B cell (primary cell): Measurements from ENCODE around the gene AGBL4. TPM values are rescaled to one million over a fixed set of nuclear protein-coding genes. Genes with fewer than 3 reads are reported as not detected.

Source experiments
- ATAC-seq: fragments of 200-7000 bp; cut with Tn5 transposase; one replicate; pipeline ENCODE4 v1.10.0; 2021; ENCODE audit warnings: low read depth, mild to moderate bottlenecking, moderate number of reproducible peaks, moderate library complexity
- CTCF ChIA-PET: fragments of 350-600 bp; sonication (Branson Sonifier 250); formaldehyde crosslinking; loops from one replicate; lab custom pipeline; 2021; ENCODE audit warnings: antibody characterized with exemption, inconsistent platforms; lab: Charles Lee
- POLR2A ChIA-PET: fragments of 350-600 bp; sonication (Branson Sonifier 250); formaldehyde crosslinking; loops from one replicate; lab custom pipeline; 2021; ENCODE audit warnings: antibody characterized with exemption; lab: Charles Lee
- DNase-seq: peaks from one replicate; pipeline ENCODE4 v3.0.0; 2013
- H2AFZ ChIP-seq: 2 replicates; pipeline ENCODE4 v1.6.1; 2012; ENCODE audit warnings: mild to moderate bottlenecking, low read depth, low read length; ENCODE audit not compliant: insufficient read depth, poor library complexity, severe bottlenecking
- H3K27ac ChIP-seq, 2 donors: 1 replicate in 1 of 2; 2 replicates in 1 of 2; pipeline ENCODE4 v1.5.1; 2012 to 2013; ENCODE audit warnings: low read length in 2 of 2, mild to moderate bottlenecking in 2 of 2, moderate library complexity in 1 of 2
- H3K27me3 ChIP-seq, 4 experiments: fragments of 200-600 bp in 1 of 4; sonication (generic) in 1 of 4; replicated peaks in 1 of 4; 1 replicate in 2 of 4; 2 replicates in 2 of 4; pipeline versions ENCODE4 v1.6.1 to v1.7.0; 2013 to 2016; ENCODE audit warnings: low read length in 3 of 4, mild to moderate bottlenecking in 2 of 4, mixed read lengths in 1 of 4, moderate library complexity in 1 of 4; ENCODE audit not compliant: insufficient read depth in 4 of 4, control insufficient read depth in 3 of 4; ENCODE audit errors: control extremely low read depth in 1 of 4
- H3K36me3 ChIP-seq, 2 experiments: replicated peaks in 1 of 2; 1 replicate in 1 of 2; 2 replicates in 1 of 2; pipeline versions ENCODE4 v1.6.1 to v1.7.1; 2013; ENCODE audit warnings: low read length in 1 of 2; ENCODE audit not compliant: insufficient read depth in 2 of 2, control insufficient read depth in 1 of 2; ENCODE audit errors: control extremely low read depth in 1 of 2, extremely low read depth in 1 of 2
- H3K4me1 ChIP-seq, 2 donors: fragments of 200-600 bp in 1 of 2; sonication (generic) in 1 of 2; 1 replicate in 1 of 2; 2 replicates in 1 of 2; pipeline versions ENCODE4 v1.5.1 to v1.6.1; 2013 to 2017; ENCODE audit warnings: low read length in 2 of 2; ENCODE audit not compliant: control insufficient read depth in 2 of 2, insufficient read depth in 2 of 2
- H3K4me2 ChIP-seq: replicated peaks from 2 replicates; pipeline ENCODE3; 2012; ENCODE audit warnings: mild to moderate bottlenecking, low read depth, low read length; ENCODE audit not compliant: poor library complexity, severe bottlenecking
- H3K4me3 ChIP-seq, 5 experiments: fragments of 200-600 bp in 1 of 5; sonication (generic) in 1 of 5; 1 replicate in 3 of 5; 2 replicates in 2 of 5; pipeline versions ENCODE4 v1.5.1 to v1.7.0; 2011 to 2016; ENCODE audit warnings: low read length in 4 of 5, mild to moderate bottlenecking in 4 of 5, low read depth in 2 of 5, control low read depth in 1 of 5, moderate library complexity in 1 of 5; ENCODE audit not compliant: insufficient read depth in 1 of 5; ENCODE audit errors: control extremely low read depth in 1 of 5, extremely low read depth in 1 of 5
- H3K79me2 ChIP-seq: fragments of 200-600 bp; sonication (generic); one replicate; pipeline ENCODE4 v1.6.0; 2016; ENCODE audit warnings: low read length; ENCODE audit not compliant: control insufficient read depth, insufficient read depth
- H3K9ac ChIP-seq: fragments of 200-600 bp; sonication (generic); 2 replicates; pipeline ENCODE4 v1.6.1; 2017; ENCODE audit warnings: mild to moderate bottlenecking, low read length, moderate library complexity
- H3K9me3 ChIP-seq, 3 donors: one replicate each; pipeline versions ENCODE4 v1.6.1 to v1.7.1; 2013; ENCODE audit warnings: low read length in 2 of 3; ENCODE audit not compliant: control insufficient read depth in 2 of 3, insufficient read depth in 1 of 3; ENCODE audit errors: control extremely low read depth in 1 of 3
- H4K20me1 ChIP-seq: 2 replicates; pipeline ENCODE4 v1.6.0; 2012; ENCODE audit warnings: mild to moderate bottlenecking, low read length; ENCODE audit not compliant: insufficient read depth, control insufficient read depth, poor library complexity, severe bottlenecking
- H3K27ac Mint-ChIP-seq: one replicate; pipeline ENCODE4 v1.8.0; 2021; ENCODE audit warnings: mixed read lengths
- H3K27me3 Mint-ChIP-seq: one replicate; pipeline ENCODE4 v1.8.0; 2021; ENCODE audit warnings: mixed read lengths
- H3K4me1 Mint-ChIP-seq: one replicate; pipeline ENCODE4 v1.8.0; 2021; ENCODE audit warnings: mixed read lengths
- H3K4me3 Mint-ChIP-seq: one replicate; pipeline ENCODE4 v1.8.0; 2021; ENCODE audit warnings: mixed read lengths
- H3K9me3 Mint-ChIP-seq: one replicate; pipeline ENCODE4 v1.8.0; 2022; ENCODE audit warnings: mixed read lengths; ENCODE audit not compliant: insufficient read depth
- CTCF ChIP-seq: fragments of 200-600 bp; IDR thresholded peaks from one replicate; pipeline ENCODE4 v1.8.0; 2022; ENCODE audit warnings: antibody characterized with exemption, mild to moderate bottlenecking
- EZH2 ChIP-seq: IDR thresholded peaks from 2 replicates; pipeline ENCODE4 v1.6.1; 2012; ENCODE audit warnings: borderline replicate concordance, low read depth, mild to moderate bottlenecking, moderate library complexity, low read length; ENCODE audit not compliant: insufficient read depth, poor library complexity, severe bottlenecking
- WGBS: methylation state at CpG from one replicate; pipeline ENCODE4 v1.1.5; 2013; ENCODE audit warnings: missing lambda C conversion rate; ENCODE audit not compliant: insufficient coverage; 5-methylcytosine and 5-hydroxymethylcytosine counted together
- intact Hi-C: fragments of 100-400 bp; cut with micrococcal nuclease; formaldehyde crosslinking; loops from one replicate; pipeline ENCODE4 v1.10.0; 2022
- polyA plus RNA-seq: library from polyadenylated mRNA; depleted of rRNA; stranded (reverse); fragments of >200 nt; gene quantifications from 2 replicates; pipeline ENCODE4 v1.2.3, GENCODE V29; 2012
- total RNA-seq, 2 donors: library from RNA; stranded (reverse); fragments of 120-200 nt in 1 of 2; gene quantifications; 1 replicate in 1 of 2; 2 replicates in 1 of 2; pipeline versions ENCODE4 v1.2.3 to v1.2.4, GENCODE V29; 2013 to 2022

Gene AGBL4
- total and polyA plus RNA-seq, 2 donors (not counting 1 experiment from before 2014, with no cell fraction given): 0.07 to 0.12 TPM

- no peak overlapping the region for H2AFZ ChIP-seq
- no peak overlapping the region for H3K4me3 Mint-ChIP-seq
- no peak overlapping the region for H3K4me3 ChIP-seq
Measured at GRCh38 chr1:48629867-48630266, 1393.9 kb downstream of the AGBL4 start.

GRCh38 chr1:48627486-48627885, 1396.3 kb downstream of the AGBL4 start:
- no peaks in the 10 kb centered on the region for H3K4me1 ChIP-seq
- whole genome bisulfite sequencing: 0% methylated on average over 2 of the region's 5 CpGs
- Mint-ChIP-seq H3K9me3 (no peaks in the 10 kb centered on the region), H3K27ac (no peak overlapping the region), H3K4me3 (no peak overlapping the region), H3K4me1 (no peaks in the 10 kb centered on the region), H3K27me3 (peaks cover 24% of the 10 kb centered on the region)
- no peak overlapping the region for H3K4me2 ChIP-seq
- no peaks in the 10 kb centered on the region for H4K20me1 ChIP-seq
- DNase-seq (no peak), ATAC-seq (no peak)
- H3K27ac ChIP-seq: no peak overlapping the region
- H3K79me2 ChIP-seq: no peaks in the 10 kb centered on the region
- no peak overlapping the region for H2AFZ ChIP-seq
- no peak for TF ChIP-seq CTCF
- H3K9me3 ChIP-seq: no peaks in the 10 kb centered on the region
- H3K27me3 ChIP-seq: peaks cover 0 to 3% (median 0%) of the 10 kb centered on the region in 4 experiments
- H3K9ac ChIP-seq: no peak overlapping the region
- H3K36me3 ChIP-seq: no peaks in the 10 kb centered on the region
- ChIA-PET POLR2A (no interaction called here), CTCF (no interaction called here)
- H3K4me3 ChIP-seq: no peak overlapping the region
- intact Hi-C loops: no loop called here

More at GRCh38 chr1:48629867-48630266, 1393.9 kb downstream of the AGBL4 start:
- peaks cover 0 to 3% (median 0%) of the 10 kb centered on the region in 4 experiments for H3K27me3 ChIP-seq
- H3K9me3 ChIP-seq: no peaks in the 10 kb centered on the region
- H3K9me3 Mint-ChIP-seq: no peaks in the 10 kb centered on the region
- DNase-seq (no peak), ATAC-seq (no peak)
- intact Hi-C loops: no loop called here
- 83% methylated on average over 2 of the region's 3 CpGs for WGBS
- H3K27ac Mint-ChIP-seq: no peak overlapping the region
- H3K27ac ChIP-seq: no peak overlapping the region
- no peak overlapping the region for H3K4me2 ChIP-seq
- CTCF ChIA-PET: no interaction called here
- TF ChIP-seq EZH2: no peak
- TF ChIP-seq CTCF: no peak
- H3K36me3 ChIP-seq: no peaks in the 10 kb centered on the region
- H3K27me3 Mint-ChIP-seq: peaks cover 16% of the 10 kb centered on the region
- no peaks in the 10 kb centered on the region for H3K79me2 ChIP-seq
- no peaks in the 10 kb centered on the region for H3K4me1 ChIP-seq
- no peaks in the 10 kb centered on the region for H4K20me1 ChIP-seq
- no peaks in the 10 kb centered on the region for H3K4me1 Mint-ChIP-seq
- H3K9ac ChIP-seq: no peak overlapping the region
- POLR2A ChIA-PET: no interaction called here
